ENCODE results near the gene WDFY4. TPM values are rescaled to one million over a fixed set of nuclear protein-coding genes. Genes with fewer than 3 reads are reported as not detected.

The WDFY4 gene
- polyA plus RNA-seq, 4 donors, result under 0.01 to 3.2 (median 0.88) TPM

GRCh38 chr10:48705401-48705938, 20.8 kb downstream of the WDFY4 start:
- Histone ChIP-seq H3K9me3 (ENCODE audit: control insufficient read depth in 2 of 2, insufficient read depth in 1 of 2, low read depth in 1 of 2, low read length in 1 of 2) (no peaks in the 10 kb centered on the region), H3K4me3 (ENCODE audit: low read depth in 1 of 3, low read length in 3 of 3) (no peak overlapping the region), H3K27ac (ENCODE audit: low read depth in 1 of 3, low read length in 2 of 3) (no peak overlapping the region), H3K36me3 (ENCODE audit: control insufficient read depth in 3 of 3, insufficient read depth in 2 of 3, low read depth in 1 of 3, low read length in 3 of 3) (no peaks in the 10 kb centered on the region), H3K27me3 (ENCODE audit: control insufficient read depth in 3 of 3, insufficient read depth in 3 of 3, low read length in 3 of 3) (no peaks in the 10 kb centered on the region), H3K4me1 (ENCODE audit: control insufficient read depth in 3 of 3, insufficient read depth in 2 of 3, low read depth in 1 of 3, low read length in 2 of 3) (no peaks in the 10 kb centered on the region)
- DNase-seq (no peak), FAIRE-seq (no peak)
- WGBS, 3 donors, result 62 to 79% (median 64%) methylated on average over 9 of the region's 9 CpGs

GRCh38 chr10:48707472-48707871, 22.8 kb downstream of the WDFY4 start:
- DNase-seq, result no peak
- H3K27ac ChIP-seq (ENCODE audit: low read depth in 1 of 3, low read length in 2 of 3), result no peak overlapping the region
- H3K36me3 ChIP-seq (ENCODE audit: control insufficient read depth in 3 of 3, insufficient read depth in 2 of 3, low read depth in 1 of 3, low read length in 3 of 3), result no peaks in the 10 kb centered on the region
- H3K27me3 ChIP-seq (ENCODE audit: control insufficient read depth in 3 of 3, insufficient read depth in 3 of 3, low read length in 3 of 3), result no peaks in the 10 kb centered on the region
- FAIRE-seq, result no peak
- no peaks in the 10 kb centered on the region for H3K4me1 ChIP-seq (ENCODE audit: control insufficient read depth in 3 of 3, insufficient read depth in 2 of 3, low read depth in 1 of 3, low read length in 2 of 3)
- H3K9me3 ChIP-seq (ENCODE audit: control insufficient read depth in 2 of 2, insufficient read depth in 1 of 2, low read depth in 1 of 2, low read length in 1 of 2), result no peaks in the 10 kb centered on the region
- H3K4me3 ChIP-seq (ENCODE audit: low read depth in 1 of 3, low read length in 3 of 3), result no peak overlapping the region
- WGBS, 3 donors, result 33 to 52% (median 48%) methylated on average over 2 of the region's 2 CpGs

- Histone ChIP-seq H3K27ac (ENCODE audit: low read depth in 1 of 3, low read length in 2 of 3) (no peak overlapping the region), H3K27me3 (ENCODE audit: control insufficient read depth in 3 of 3, insufficient read depth in 3 of 3, low read length in 3 of 3) (no peaks in the 10 kb centered on the region), H3K4me3 (ENCODE audit: low read depth in 1 of 3, low read length in 3 of 3) (no peak overlapping the region), H3K4me1 (ENCODE audit: control insufficient read depth in 3 of 3, insufficient read depth in 2 of 3, low read depth in 1 of 3, low read length in 2 of 3) (no peaks in the 10 kb centered on the region), H3K9me3 (ENCODE audit: control insufficient read depth in 2 of 2, insufficient read depth in 1 of 2, low read depth in 1 of 2, low read length in 1 of 2) (no peaks in the 10 kb centered on the region), H3K36me3 (ENCODE audit: control insufficient read depth in 3 of 3, insufficient read depth in 2 of 3, low read depth in 1 of 3, low read length in 3 of 3) (no peaks in the 10 kb centered on the region)
- 47 to 57% (median 51%) methylated on average over 5 of the region's 5 CpGs for whole genome bisulfite sequencing, 3 donors
- DNase-seq (no peak), FAIRE-seq (no peak)
Measured at GRCh38 chr10:48708144-48708543, 23.5 kb downstream of the WDFY4 start.

DNA sequence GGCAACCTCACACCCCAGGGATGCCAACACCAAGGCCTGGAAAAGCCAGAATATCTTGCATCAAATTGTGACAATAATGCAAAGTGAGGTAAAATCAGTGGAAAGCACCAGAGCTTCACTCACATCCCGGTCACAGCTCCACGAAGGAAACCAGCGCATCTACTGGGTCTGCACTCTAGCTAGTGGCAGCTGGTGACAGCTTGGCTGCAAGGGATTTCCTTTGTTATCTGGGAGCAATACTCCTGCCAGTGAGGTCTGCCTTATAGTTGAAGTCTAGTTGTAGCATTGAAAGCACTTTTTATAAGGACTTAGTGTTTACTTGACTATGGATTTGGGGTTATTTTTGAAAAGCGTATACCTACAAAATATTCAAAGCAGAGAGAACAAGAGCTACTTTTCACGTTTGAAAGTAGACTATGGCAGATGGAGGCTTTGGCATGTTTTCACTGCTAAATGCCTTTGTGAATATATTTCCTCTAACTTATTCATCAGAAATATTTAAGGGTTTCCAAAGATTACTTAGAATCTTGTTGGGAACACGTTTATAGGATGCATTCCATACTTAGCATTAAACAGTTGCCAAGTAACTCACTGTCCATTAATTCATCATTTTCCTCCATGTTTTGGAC, 26.1 kb downstream of the WDFY4 start:
- DNase-seq (no peak), FAIRE-seq (no peak)
- H3K36me3 ChIP-seq (ENCODE audit: control insufficient read depth in 3 of 3, insufficient read depth in 2 of 3, low read depth in 1 of 3, low read length in 3 of 3), result no peaks in the 10 kb centered on the region
- H3K4me1 ChIP-seq (ENCODE audit: control insufficient read depth in 3 of 3, insufficient read depth in 2 of 3, low read depth in 1 of 3, low read length in 2 of 3), result no peaks in the 10 kb centered on the region
- no peak overlapping the region for H3K27ac ChIP-seq (ENCODE audit: low read depth in 1 of 3, low read length in 2 of 3)
- H3K4me3 ChIP-seq (ENCODE audit: low read depth in 1 of 3, low read length in 3 of 3), result no peak overlapping the region
- peaks cover 0 to 1% (median 0%) of the 10 kb centered on the region in 3 donors for H3K27me3 ChIP-seq (ENCODE audit: control insufficient read depth in 3 of 3, insufficient read depth in 3 of 3, low read length in 3 of 3)
- peaks cover 0 to 5% of the 10 kb centered on the region in 2 donors for H3K9me3 ChIP-seq (ENCODE audit: control insufficient read depth in 2 of 2, insufficient read depth in 1 of 2, low read depth in 1 of 2, low read length in 1 of 2)
- 72 to 79% (median 75%) methylated on average over 6 of the region's 6 CpGs for WGBS, 3 donors

DNA sequence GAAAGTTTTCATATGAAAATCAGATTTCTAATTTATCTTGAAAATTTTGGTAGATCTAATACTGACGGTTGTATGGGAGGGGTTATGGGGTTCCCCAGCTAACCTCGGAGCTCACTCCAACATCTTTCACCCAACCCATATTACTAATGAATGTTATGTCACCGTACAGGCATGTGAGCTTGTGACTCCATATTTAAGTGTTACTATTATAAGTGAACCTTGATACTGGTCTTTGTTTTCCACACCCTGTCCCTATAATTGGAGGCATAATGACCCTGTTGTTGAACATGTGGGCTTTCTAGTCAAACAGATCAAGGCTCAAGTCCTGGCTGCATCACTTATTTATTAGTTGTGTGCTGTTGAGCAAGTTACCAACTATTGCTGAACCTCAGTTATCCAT, 27.2 kb downstream of the WDFY4 start:
- DNase-seq, result no peak
- FAIRE-seq, result no peak
- peaks cover 0 to 5% of the 10 kb centered on the region in 2 donors for H3K9me3 ChIP-seq (ENCODE audit: control insufficient read depth in 2 of 2, insufficient read depth in 1 of 2, low read depth in 1 of 2, low read length in 1 of 2)
- WGBS, 3 donors, result 68 to 84% (median 73%) methylated on average over 3 of the region's 3 CpGs
- peaks cover 0 to 1% (median 0%) of the 10 kb centered on the region in 3 donors for H3K27me3 ChIP-seq (ENCODE audit: control insufficient read depth in 3 of 3, insufficient read depth in 3 of 3, low read length in 3 of 3)
- H3K27ac ChIP-seq (ENCODE audit: low read depth in 1 of 3, low read length in 2 of 3), result no peak overlapping the region
- H3K4me1 ChIP-seq (ENCODE audit: control insufficient read depth in 3 of 3, insufficient read depth in 2 of 3, low read depth in 1 of 3, low read length in 2 of 3), result no peaks in the 10 kb centered on the region
- no peak overlapping the region for H3K4me3 ChIP-seq (ENCODE audit: low read depth in 1 of 3, low read length in 3 of 3)
- no peaks in the 10 kb centered on the region for H3K36me3 ChIP-seq (ENCODE audit: control insufficient read depth in 3 of 3, insufficient read depth in 2 of 3, low read depth in 1 of 3, low read length in 3 of 3)

- FAIRE-seq (no peak), DNase-seq (no peak)
- H3K27me3 ChIP-seq (ENCODE audit: control insufficient read depth in 3 of 3, insufficient read depth in 3 of 3, low read length in 3 of 3), result peaks cover 0 to 1% (median 0%) of the 10 kb centered on the region in 3 donors
Measured at GRCh38 chr10:48714088-48714487, 29.4 kb downstream of the WDFY4 start.

DNA sequence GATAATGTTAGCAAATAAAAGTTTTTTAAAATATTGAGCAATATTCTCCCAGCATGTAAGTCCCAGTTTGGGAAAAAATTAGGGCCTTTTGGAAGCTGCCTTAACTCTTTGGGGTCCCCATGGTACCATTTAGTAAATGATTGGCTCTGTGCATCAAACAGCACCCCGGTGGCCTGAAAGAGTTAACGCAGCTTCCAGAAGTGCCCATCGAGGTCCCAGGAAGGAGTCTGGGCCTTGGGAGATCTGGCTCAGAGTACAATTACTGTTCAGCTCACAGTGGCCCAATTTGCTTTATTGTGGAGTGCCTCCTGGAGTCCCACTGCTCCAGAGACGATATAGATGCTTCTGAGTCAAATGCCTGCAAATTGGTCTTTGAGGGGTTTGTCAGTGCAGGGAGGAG, 31.7 kb downstream of the WDFY4 start:
- H3K36me3 ChIP-seq (ENCODE audit: control insufficient read depth in 3 of 3, insufficient read depth in 2 of 3, low read depth in 1 of 3, low read length in 3 of 3), result no peaks in the 10 kb centered on the region
- FAIRE-seq, result no peak
- peaks cover 0 to 1% (median 0%) of the 10 kb centered on the region in 3 donors for H3K27me3 ChIP-seq (ENCODE audit: control insufficient read depth in 3 of 3, insufficient read depth in 3 of 3, low read length in 3 of 3)
- H3K9me3 ChIP-seq (ENCODE audit: control insufficient read depth in 2 of 2, insufficient read depth in 1 of 2, low read depth in 1 of 2, low read length in 1 of 2), result peaks cover 0 to 5% of the 10 kb centered on the region in 2 donors
- H3K4me1 ChIP-seq (ENCODE audit: control insufficient read depth in 3 of 3, insufficient read depth in 2 of 3, low read depth in 1 of 3, low read length in 2 of 3), result peaks cover 0 to 3% (median 0%) of the 10 kb centered on the region in 3 donors
- H3K27ac ChIP-seq (ENCODE audit: low read depth in 1 of 3, low read length in 2 of 3), result no peak overlapping the region
- 69 to 81% (median 73%) methylated on average over 4 of the region's 4 CpGs for WGBS, 3 donors
- no peak for DNase-seq
- no peak overlapping the region for H3K4me3 ChIP-seq (ENCODE audit: low read depth in 1 of 3, low read length in 3 of 3)

More at GRCh38 chr10:48714088-48714487, 29.4 kb downstream of the WDFY4 start:
- Histone ChIP-seq H3K4me1 (ENCODE audit: control insufficient read depth in 3 of 3, insufficient read depth in 2 of 3, low read depth in 1 of 3, low read length in 2 of 3) (no peaks in the 10 kb centered on the region), H3K27ac (ENCODE audit: low read depth in 1 of 3, low read length in 2 of 3) (no peak overlapping the region), H3K36me3 (ENCODE audit: control insufficient read depth in 3 of 3, insufficient read depth in 2 of 3, low read depth in 1 of 3, low read length in 3 of 3) (no peaks in the 10 kb centered on the region), H3K9me3 (ENCODE audit: control insufficient read depth in 2 of 2, insufficient read depth in 1 of 2, low read depth in 1 of 2, low read length in 1 of 2) (peaks cover 0 to 5% of the 10 kb centered on the region in 2 donors), H3K4me3 (ENCODE audit: low read depth in 1 of 3, low read length in 3 of 3) (no peak overlapping the region)

- FAIRE-seq, result no peak
Measured at GRCh38 chr10:48720611-48721010, 35.9 kb downstream of the WDFY4 start.

More at GRCh38 chr10:48720611-48721010, 35.9 kb downstream of the WDFY4 start:
- Histone ChIP-seq H3K27ac (ENCODE audit: low read depth in 1 of 3, low read length in 2 of 3) (no peak overlapping the region), H3K4me1 (ENCODE audit: control insufficient read depth in 3 of 3, insufficient read depth in 2 of 3, low read depth in 1 of 3, low read length in 2 of 3) (peaks cover 0 to 7% (median 0%) of the 10 kb centered on the region in 3 donors), H3K4me3 (ENCODE audit: low read depth in 1 of 3, low read length in 3 of 3) (no peak overlapping the region), H3K9me3 (ENCODE audit: control insufficient read depth in 2 of 2, insufficient read depth in 1 of 2, low read depth in 1 of 2, low read length in 1 of 2) (no peaks in the 10 kb centered on the region), H3K36me3 (ENCODE audit: control insufficient read depth in 3 of 3, insufficient read depth in 2 of 3, low read depth in 1 of 3, low read length in 3 of 3) (no peaks in the 10 kb centered on the region), H3K27me3 (ENCODE audit: control insufficient read depth in 3 of 3, insufficient read depth in 3 of 3, low read length in 3 of 3) (no peaks in the 10 kb centered on the region)
- WGBS, 3 donors, result 38 to 63% (median 52%) methylated on average over 5 of the region's 5 CpGs
- peak in 1 of 2 donors; percentile 60 for DNase-seq
